Inflammatory macrophage (primary cell): ENCODE results near the gene NLGN1.

Experiments used
- DNase-seq, 2 donors: peaks; one replicate each; pipeline ENCODE4 v3.0.0-alpha.2; 2020 to 2022

NLGN1 gene

GRCh38 chr3:174310475-174310983 lies 913.0 kb downstream of the NLGN1 start:
- DNase-seq, result no peak

- no peak for DNase-seq
Observed at GRCh38 chr3:174315225-174315624, 917.7 kb downstream of the NLGN1 start.

- no peak for DNase-seq
Observed at GRCh38 chr3:174317005-174317404, 919.5 kb downstream of the NLGN1 start.

GRCh38 chr3:174318181-174318580 lies 920.6 kb downstream of the NLGN1 start:
- DNase-seq, result no peak

- no peak for DNase-seq
Observed at GRCh38 chr3:174321548-174321947, 924.0 kb downstream of the NLGN1 start.

GRCh38 chr3:174322789-174323188 lies 925.2 kb downstream of the NLGN1 start:
- DNase-seq, result no peak

- DNase-seq, result no peak
Observed at GRCh38 chr3:174325171-174325570, 927.6 kb downstream of the NLGN1 start.

- no peak for DNase-seq
Observed at GRCh38 chr3:174325834-174326700, 928.5 kb downstream of the NLGN1 start.

GRCh38 chr3:174329321-174329720 lies 931.8 kb downstream of the NLGN1 start:
- no peak for DNase-seq

GRCh38 chr3:174330303-174330702 lies 932.8 kb downstream of the NLGN1 start:
- no peak for DNase-seq

GRCh38 chr3:174331095-174331800 lies 933.7 kb downstream of the NLGN1 start:
- peak; percentile 70 to 89 for DNase-seq

- DNase-seq, result peak in 1 of 2 donors; percentile 8
Observed at GRCh38 chr3:174332391-174332790, 934.8 kb downstream of the NLGN1 start.

GRCh38 chr3:174333640-174334039 lies 936.1 kb downstream of the NLGN1 start:
- DNase-seq, result no peak

- DNase-seq, result no peak
Observed at GRCh38 chr3:174334111-174334510, 936.6 kb downstream of the NLGN1 start.

GRCh38 chr3:174335324-174335723 lies 937.8 kb downstream of the NLGN1 start:
- no peak for DNase-seq

GRCh38 chr3:174335910-174336309 lies 938.4 kb downstream of the NLGN1 start:
- DNase-seq, result no peak
